Embryonic facial prominence (tissue), 1 donor: Measurements from ENCODE around the gene VAV2.

ENCODE experiments used
- DNase-seq: peaks from one replicate; pipeline ENCODE4 v3.0.0-alpha.2; 2016; ENCODE audit errors: extremely low spot score

The VAV2 gene

DNA sequence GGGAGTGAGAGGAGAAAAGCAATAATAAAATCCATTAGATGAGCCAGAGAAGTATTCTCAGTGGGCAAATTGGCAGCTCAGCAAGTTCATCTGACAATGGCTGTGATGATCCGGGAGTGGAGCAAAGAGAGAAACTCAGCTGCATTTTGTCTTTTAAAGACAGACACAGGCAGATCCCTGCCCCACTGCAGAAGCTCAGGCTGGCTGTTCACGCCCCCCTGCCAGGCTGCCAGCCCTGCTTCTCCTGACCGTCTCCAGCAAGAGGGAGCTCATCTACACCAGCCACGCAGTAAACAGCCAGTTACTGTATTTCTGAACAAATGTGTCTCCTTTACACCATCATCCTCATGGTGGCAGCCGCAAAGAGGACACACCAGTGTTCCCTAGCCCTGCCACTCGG lies 139.7 kb downstream of the VAV2 start:
- DNase-seq, result no peak

DNA sequence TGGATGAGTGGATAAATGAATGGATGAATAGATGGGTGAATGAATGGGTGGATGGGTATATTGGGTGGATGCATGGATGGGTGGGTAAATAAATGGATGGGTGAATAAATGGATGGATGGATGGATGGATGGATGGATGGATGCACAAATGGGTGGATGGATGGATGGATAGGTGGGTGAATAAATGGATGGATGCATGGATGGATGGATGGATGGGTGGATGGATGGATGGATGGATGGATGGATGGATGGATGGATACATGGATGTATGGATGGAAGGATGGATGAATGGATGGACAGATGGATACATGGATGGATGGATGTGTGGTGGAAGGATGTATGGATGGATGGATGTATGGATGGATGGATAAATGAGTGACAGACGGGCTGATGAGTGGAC lies 140.4 kb downstream of the VAV2 start:
- DNase-seq, result no peak

DNA sequence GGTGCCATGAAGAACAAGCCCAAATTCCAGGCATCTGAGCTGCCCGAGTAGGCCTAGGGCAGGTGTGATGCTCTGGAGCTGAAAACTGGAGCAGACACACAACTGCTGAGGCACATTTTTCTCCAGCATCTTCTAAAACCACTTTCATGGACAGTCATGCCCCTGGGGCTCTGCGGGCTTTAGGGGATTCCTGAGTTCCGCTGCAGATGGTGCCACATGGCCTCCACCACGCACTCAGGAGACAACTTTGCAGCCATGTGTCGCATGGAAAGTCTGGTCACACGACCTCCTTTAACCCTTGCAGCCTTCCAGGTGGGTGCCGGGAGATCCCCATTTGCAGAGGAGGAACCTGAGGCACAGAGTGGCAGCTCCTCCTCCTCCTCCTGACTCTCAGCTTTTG lies 141.2 kb downstream of the VAV2 start:
- DNase-seq, result no peak

DNA sequence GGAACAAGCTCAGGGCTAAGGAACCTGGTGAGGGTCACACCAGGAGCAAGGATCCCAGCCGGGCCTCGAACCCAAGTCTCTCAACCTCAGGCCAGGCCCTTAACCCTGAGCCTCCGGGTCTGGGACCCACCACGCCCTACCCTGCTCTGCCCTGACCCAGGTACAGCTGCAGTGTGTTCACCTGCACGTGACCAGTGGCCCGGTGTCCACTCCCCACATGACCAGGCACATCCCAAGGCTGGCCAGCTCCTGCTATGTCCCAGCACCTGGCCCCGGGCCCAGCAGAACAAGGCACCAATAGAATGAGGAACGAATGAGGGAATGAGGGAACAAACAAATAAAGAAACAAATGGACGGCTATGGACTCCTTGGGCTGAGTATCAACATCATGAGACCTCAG lies 142.0 kb downstream of the VAV2 start:
- DNase-seq, result no peak

DNA sequence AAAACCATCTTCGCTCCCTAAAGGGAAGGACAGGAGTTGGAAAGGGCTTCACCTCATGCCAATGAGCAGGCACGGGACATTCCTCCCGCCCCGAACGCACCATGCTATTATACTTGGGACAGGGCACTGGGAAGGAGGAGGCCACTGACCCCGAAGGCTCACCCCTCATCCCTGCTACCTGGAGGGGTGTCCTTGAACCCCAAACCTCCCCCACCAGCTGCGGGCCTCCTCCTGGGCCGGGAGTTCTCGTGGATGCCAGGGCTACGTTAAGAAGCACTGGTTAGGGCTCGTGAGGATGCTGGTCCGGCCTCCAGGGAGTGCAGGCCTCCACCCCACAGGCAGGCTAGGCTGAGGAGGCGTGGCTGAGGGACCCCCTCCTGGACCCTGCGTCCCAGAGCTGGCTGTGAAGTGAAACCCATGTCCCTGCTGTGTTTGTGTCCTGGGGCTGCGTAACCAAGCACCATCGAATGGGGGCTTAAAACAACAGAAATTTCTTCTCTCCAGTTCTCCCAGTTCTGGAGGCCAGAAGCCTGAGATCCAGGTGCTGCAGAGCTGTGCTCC lies 142.9 kb downstream of the VAV2 start:
- DNase-seq, result no peak

DNA sequence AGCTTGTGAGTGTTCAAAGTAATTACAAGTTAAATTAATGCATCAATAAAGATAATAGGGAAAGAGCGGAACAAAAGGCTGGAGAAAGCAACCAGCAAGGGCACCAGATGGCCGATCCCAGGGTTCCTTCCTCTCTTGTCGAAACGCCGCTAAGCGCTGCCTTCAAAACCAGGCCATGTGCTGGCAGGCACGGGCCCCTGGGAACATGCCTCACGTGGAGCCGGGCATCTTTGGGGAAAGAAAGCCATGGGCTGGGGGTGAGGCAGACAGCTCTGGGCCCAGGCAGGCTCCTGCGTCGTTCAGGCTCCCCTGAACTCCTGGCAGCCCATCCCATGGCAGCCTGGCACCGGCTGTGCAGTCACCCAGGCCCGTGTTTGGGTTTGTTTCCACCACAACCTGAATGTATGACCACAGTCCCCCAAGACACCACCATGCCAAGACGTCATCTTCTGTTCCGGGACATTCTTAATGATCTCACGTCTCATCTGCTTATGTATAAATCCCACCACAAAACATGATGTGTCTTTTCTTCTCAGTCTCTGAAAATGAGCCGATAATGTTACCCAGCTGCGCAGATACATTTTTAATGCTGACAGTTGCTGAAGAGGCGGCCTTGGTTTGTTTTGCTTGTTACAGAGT lies 143.5 kb downstream of the VAV2 start:
- DNase-seq, result no peak

DNA sequence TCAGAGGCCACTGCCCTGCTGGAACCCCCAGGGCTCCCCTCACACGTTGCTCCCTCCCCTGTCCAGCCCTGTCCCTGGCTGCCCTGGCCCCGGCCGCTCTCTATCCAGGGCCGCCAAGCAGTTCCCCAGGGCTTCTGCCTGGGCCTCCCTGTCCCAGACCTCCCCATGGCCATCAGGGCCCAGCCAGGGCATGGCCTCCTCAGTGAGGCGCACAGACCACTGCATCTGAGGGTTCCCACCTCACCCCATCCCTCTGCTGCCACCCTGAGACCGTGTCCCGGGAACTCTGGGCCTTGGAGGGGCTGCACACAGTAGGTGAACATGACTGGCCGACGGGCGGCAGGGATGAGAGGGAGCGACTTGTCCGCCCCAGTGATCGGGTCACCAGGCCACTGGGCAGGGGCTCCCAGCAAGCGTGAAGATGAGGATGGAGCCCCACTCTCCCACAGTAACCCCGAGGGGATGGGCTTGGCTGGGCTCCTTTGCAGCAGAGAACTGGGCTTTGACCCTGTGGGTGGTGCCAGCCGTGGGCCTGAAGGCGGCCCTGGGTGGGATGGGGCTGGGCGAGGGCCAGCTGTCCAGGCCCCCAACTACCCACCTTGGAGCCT lies 145.5 kb downstream of the VAV2 start:
- no peak for DNase-seq

DNA sequence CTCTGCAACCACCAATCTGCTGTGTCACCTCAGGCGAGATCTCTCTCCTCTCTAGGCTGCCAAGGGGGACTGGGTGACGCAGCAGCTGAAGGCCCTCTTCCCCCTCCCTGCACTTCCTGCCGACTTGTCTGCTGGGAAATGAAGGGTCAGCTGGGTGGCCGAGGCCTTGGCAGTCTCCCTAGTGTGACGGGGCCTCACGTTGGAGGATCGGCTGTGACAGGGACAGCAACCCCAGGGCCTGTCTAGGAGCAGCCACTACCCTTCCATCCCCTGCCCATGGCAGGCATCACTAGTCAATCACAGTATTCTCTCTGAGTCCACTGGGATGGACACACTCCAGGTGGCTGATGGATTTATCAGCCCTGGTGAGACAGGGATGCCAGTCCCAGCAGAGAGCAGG lies 146.7 kb downstream of the VAV2 start:
- DNase-seq, result no peak

DNA sequence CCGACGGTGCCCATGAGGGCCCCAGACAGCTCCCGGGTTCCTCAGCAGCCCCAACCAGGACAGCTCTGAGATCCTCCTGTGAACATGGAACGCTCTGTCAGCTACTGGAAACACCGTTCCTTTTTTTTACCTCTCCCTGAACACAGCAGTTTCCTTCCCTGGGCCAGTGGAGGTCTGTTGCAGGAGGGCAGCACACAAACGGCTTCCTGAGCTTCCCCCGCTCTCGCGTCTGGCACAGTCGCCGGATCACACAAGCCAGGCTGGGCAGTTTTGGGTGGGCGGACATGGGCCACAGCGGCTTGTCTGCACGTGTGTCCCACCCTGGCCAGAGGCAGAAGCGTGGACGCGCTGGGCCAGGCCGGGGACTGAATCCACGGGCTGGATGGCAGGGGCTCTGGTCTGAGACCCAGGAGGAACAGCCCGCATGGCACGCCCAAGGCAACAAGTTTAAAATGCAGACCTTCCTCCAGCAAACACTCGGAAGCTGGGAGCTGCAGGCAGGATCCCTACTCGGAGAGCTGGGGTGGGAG lies 147.2 kb downstream of the VAV2 start:
- no peak for DNase-seq

DNA sequence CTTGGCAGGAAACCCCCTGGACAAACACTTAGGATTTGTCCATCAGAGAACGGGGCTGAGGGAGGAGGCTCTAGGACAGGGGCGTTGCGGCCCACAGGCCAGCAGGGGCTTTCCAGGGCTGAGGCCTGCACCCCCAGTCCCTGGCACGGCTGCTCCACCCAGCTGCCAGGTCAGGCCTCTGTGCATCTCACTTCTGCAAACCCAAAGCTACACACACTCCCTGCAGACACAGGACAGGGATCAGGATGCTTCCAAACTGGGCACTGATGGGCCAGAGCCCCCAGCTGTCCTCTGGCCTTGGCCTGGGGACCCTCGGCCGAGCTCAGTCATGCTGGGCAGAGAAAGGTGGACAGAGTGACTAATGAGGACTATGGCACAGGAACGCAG lies 147.7 kb downstream of the VAV2 start:
- no peak for DNase-seq

DNA sequence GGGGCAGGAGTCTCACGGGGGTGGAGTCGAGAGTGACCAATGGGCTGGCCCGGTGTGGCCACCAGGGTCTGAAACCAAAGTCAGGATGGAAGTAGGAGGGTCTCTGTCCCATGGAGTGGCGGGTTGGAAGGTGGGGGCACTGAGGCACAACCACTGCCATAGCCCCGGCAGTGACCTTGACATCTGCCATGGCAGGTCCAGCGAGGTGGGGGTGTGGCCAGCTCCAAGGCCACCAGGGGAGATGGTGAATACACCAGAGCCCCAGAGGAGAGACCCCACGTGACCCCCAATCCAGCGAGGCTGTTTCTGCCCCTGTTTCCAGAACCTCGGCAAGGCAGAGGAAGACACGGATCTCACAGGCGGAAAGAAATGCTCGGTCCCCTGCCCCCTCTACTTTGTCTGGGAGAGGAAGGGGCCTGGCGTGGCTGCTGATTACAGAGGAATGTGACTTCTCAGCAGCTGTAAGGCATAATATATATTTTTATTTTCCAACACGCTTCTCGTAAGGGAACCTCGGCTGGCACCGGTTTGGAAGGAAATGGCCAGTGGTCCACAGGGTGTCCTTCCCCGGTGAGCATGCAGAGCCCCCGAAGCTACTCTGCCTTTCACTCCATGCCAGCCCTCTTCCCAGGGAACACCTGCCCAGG lies 148.2 kb downstream of the VAV2 start:
- DNase-seq, result no peak

DNA sequence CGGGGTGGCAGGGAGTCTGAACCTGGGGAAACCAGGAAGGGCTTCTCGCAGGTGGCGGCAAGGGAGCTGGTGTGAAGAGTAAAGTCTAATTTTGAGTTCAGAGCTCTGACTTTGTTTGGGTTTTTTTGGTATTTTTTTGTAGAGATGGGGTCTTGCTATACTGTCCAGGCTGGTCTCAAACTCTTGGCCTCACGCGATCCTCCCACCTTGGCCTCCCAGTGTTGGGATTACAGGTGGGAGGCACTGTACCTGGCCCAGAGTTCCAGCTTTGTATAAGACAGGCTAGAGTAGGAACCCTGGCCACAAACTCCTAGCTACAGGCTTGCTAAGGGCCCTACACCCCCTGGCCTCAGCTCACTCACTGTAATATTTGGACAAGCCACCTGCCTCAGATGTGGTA lies 148.9 kb downstream of the VAV2 start:
- DNase-seq, result no peak

DNA sequence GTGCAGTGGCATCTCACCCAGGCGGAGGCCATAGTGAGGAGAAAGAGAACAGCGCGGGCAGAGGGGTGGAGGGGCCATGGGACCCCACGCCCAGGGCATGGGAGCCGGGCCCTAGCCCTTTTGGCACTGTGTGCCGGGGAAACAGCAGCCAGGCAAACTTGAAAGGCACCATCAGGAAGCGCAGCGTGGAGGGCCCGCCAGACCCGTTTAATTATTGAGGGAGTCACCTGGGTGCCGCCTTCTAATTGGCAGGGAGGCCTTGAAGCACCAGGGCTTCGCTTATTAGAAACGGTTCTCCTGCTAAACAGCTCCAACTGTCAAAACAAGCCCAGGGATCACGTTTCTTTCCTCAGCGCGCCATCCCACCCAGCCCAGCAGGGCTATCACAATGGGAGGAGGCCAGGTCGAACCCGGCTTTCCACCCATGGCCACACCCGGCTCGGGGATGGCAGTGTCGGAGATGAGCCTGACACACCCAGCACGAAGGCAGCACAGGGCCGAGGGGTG lies 149.3 kb downstream of the VAV2 start:
- no peak for DNase-seq

DNA sequence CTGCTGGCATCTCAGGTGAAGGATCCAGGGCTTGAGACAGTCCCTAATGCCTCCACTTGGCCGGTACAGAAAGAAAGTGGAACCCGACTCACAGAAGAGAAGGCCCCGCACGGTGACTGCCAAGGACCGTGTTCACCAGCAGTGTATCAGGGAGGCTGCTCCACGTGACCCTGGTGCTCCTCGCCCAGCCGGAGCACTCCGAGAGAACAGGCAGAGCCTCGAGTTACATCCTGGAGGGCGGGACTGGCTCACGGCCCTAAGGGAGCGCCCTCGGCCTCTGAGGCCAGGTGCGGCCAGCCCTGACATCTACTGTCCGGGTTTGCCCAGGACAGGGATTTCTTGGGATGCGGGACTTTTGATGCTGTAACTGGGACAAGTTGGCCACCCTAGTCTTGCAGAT lies 149.9 kb downstream of the VAV2 start:
- DNase-seq, result no peak

DNA sequence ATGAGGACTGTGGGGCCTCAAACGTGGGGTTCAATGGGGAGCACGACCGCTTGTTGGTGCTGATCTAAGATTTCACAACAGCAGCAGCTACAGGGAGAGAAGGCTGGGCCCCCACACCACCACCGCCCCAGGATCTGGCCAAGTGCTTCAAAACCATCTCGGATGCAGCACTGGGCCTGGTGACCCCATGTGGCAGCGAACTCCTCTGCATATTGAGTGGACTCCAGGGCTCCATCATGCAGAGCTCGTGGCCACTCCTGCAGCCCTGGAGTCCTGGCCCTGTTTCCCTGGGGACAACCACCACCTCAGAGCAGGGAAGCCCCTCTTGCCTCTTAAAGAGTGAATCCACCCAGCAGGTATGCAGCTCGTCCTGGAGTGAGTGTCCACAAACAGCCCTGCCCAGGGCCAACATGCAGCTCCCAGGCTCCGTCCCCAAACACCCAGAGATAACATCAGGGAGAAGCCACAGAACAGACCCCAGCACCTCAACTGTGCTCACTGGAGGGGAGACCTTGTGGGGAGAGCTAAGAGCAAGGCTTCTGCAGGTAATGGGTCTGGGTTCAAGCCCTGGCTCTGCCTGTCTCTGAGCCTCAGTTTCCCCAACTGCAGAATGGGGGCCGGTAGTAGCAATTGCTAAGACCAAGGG lies 150.8 kb downstream of the VAV2 start:
- no peak for DNase-seq

DNA sequence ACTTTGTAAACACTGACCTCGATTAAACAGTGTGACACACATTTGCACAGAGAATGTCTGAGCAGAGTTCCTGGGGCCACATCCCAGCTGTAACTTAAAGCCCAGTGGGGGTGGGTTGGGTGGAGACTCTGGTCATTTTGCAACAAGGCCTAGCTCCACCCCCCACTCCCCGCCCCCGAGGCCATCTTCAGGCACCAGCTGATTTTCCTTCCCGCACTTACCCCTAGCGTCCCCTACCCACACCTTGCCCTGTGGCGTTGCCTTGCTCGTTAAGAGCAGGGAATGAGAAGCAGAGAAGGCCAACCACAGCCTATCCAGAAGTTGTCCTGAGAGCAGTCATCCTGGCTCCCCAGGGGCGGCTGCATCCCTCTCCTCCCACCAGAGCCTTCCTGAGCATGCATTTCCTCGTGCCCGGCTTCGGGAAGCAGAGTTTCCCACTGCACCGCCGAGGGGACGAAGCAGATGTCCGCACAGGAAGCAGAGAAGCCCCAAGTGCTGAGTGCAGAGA lies 152.2 kb downstream of the VAV2 start:
- no peak for DNase-seq

DNA sequence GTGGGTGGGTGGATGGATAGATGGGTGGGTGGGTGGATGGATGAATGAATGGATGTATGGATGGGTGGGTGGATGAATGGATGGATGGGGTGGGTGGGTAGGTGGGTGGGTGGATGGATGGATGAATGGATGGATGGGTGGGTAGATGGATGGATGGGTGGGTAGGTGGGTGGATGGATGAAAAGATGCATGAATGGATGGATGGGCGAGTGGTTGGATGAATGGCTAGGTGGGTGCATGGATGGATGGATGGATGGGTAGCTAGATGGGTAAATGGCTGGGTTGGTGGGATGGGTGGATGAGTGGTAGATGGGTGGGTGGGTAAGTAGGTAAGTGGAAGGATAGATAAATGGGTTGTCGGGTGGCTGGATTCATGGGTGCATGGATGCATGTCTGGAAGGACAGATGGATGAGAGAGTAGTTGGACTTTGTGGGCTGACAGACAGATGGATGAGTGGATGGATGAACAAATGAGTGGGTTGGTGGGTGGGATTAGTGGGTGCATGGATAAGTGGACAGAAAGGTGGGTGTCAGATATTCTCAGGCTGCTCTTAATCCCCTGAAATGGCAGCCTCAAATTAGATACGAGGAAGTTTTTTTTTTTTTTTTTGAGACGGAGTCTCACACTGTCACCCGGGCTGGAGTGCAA lies 153.1 kb downstream of the VAV2 start:
- no peak for DNase-seq

DNA sequence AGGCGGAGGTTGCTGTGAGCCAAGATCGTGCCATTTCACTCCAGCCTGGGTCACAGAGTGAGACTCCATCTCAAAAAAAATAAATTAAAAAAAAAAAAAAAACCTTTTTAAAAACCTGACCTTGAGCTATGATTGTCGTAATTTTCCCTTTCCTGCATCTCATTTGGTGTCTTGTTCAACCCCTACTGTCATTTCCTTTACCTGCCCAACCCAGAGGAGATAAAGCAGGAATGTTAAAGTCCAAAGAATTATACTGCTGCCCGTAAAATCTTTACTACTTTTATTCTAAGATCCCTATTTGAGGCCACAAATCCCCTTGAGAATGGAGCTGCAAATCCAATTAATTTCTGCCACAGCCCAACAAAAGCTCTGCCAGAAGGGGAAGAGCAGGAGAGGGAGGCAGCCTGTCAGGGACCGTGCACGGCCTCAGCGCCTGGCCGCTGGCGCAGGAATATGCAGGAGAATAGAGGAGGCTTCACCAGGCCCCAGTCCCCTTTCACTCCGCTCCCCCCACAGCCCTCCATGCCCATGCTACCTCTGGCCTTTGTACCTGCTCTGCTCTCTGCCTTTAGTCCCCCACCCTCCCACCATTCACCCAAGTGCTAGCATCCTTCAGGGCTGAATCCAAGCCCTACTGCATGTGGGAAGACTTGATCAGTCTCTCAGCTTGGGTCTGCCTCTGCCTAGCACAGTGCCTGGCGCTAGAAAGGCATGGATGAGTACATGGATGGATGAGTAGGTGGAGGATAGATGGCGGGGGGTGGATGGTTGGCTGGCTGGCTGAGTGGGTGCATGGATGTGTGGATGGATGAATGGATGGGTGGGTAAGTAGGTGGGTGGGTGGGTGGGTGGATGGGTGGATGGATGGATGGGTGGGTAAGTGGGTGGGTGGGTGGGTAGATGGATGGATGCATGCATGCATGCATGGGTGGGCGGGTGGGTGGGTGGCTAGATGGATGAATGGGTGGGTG lies 154.2 kb downstream of the VAV2 start:
- DNase-seq, result no peak

DNA sequence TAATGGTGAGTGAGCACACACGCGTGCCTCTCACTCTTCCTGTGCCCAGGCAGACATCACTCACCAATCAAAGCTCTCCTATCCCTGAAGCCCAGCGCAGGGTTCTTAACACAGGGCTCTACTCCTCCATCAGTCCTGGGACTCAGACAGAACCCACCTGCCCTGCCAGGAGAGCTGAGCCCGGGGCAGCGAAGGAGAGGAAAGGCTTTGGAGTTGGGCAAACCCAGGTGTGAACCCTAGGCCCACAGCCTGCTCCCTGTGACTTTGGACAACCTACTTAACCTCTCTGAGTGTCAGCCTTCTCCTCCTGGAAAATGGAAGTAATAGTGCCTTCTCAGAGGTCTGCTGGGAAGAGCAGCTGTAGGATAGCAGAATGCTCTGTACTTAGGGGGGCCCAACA lies 155.3 kb downstream of the VAV2 start:
- no peak for DNase-seq

DNA sequence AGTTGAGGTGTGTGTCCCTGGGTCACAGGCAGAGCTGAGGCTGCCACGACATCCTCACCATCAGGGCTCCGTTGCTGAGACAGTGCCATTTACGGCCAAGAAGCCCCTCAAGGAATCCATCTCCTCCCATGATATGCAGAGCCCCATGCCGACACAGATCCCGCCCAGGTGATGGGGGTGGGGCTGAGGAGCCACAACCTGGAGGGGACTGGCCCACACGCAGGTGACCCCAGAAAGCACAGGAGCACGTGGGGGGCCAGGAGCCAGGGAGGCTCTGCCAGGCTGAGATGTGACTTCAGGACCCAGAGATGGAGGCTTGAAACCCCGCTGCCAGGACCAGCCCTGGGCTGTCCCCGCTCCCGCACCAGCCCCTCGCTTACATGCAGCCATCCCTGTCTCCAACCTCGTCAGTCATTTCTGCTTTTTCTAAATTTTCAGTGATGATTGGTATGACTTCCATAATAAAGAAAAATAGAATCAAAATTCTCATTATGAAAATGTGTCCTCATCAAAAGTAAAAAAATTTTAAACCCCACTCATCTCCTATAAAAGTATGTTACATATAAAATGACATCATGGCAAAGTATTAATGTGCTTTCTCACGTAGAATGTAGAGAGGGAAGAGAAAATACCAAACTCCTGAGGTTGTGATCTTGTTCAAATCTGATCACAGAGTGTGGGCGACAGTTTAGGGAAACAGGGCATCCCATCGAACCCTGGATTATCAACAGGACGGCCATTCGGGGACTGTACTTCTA lies 155.9 kb downstream of the VAV2 start:
- DNase-seq, result no peak
